ENCODE measurements around the gene CRTAC1.
"Not testable (repeated sequence)": the region's sequence is repeated elsewhere in the genome, so short reads cannot be mapped to it uniquely, and the experiment has no call there.

CRTAC1 gene

DNA sequence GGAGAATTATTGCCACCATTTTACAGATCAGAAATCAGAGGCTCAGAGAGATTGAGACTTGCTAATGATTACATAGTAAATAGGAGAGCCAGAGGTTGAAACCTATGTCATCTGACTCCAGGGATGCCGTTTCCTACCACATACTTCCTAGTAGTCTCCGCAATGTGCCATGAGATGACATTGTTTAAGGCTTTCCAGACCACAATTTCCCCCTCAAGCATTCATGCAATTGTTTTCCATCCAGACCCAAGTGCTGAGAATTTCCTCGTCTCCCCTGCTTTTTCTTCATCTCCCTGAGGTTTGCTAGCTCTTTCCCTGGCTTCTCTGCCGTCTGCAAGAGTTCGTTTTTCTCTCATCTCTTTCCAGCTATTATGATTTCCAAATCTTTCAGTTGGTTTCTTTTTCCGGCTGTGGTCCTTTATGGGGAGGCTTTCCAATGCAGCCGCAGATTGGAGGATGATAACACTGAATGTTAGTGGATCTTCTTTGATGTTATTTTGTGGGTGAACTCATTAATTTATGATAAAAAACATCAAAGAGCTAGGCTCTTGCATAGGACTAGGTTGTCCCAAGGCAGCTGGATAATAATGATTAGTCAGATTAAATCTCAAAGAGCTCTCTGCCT lies 187.7 kb downstream of the CRTAC1 start:
- no peak for DNase-seq (ENCODE audit: low spot score)

- DNase-seq (ENCODE audit: low spot score) = not testable (repeated sequence)
Observed at GRCh38 chr10:97842114-97842513, 188.3 kb downstream of the CRTAC1 start.

- not testable (repeated sequence) for DNase-seq (ENCODE audit: low spot score)
Observed at GRCh38 chr10:97841166-97841565, 189.3 kb downstream of the CRTAC1 start.

DNA sequence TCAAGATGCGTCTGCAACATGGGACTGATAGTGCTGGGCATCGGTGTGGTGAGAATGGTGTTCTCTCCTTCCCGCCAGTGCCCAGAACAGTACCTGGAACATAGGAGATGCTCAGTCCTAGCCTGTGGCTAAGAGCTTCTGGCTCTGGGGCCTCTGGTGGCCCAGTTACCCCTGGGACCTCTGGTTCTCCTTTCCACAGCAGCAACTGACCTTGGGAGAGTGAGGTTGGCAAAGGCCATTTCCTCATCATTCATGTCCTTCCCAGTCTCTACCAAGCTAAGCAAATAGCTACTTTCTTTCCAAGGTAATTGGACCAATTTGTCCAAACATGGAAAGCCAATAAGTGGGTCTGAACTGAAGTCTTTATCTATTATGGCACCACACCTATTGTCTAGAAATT lies 192.3 kb downstream of the CRTAC1 start:
- no peak for DNase-seq (ENCODE audit: low spot score)

DNA sequence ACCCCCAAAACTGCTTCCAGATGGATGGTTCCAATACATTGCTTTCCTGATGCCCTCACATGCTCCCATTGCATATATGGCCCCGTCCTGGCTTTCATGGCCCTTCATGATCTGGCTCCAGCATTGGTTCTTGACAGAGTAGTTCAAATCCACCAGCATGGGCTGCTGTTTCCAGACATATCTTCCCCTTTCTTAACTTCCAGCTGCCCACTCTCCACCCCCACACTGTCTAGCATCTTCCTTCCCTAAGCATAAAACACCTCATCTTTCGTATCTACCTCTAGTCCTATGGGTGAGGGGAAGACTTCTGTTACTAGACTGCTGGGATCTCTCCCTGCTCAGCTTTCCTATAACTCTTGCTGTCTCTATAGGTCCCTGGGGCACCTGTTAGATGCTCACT lies 194.0 kb downstream of the CRTAC1 start:
- DNase-seq (ENCODE audit: low spot score) = no peak

GRCh38 chr10:97831259-97831658 lies 199.2 kb downstream of the CRTAC1 start:
- DNase-seq (ENCODE audit: low spot score) = no peak

DNA sequence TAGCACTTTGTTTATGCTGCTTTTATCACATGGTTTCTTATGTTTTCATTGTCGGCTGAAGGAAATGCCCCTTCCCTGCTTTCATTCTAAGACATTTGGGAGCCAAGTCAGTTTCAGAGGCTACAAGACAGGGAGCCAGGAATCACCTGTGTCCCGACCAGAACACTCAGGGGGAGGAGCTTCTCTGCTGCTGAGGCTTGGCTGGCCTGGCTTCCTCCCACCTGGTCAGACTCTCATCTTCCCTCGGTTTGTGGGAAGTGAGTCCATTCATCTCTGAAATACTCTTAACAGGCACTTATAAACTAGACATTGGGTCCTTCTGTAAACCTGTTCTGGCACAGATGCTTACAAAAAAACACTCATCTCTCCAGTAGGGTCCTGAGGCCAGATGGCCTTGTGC lies 200.4 kb downstream of the CRTAC1 start:
- no peak for DNase-seq (ENCODE audit: low spot score)

DNA sequence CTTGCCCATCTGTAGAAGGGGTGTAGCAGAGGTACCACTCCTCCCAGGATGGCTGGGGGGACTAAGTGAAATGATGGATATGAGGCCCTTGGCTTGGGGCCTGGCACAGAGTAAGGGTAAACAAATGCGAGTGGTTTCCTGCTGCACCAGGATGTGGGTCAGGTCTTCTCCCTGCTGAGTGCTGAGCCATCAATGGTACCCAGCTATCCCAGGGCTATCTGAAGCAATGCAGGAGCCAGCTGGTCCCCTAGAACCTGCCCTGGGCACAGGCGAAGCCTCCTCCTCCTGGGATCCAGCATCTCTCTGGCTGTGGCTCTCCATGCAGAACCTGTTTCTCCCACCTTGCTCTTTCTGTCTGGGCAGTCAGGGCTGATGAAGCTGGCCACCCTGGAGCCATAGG lies 201.7 kb downstream of the CRTAC1 start:
- no peak for DNase-seq (ENCODE audit: low spot score)

DNA sequence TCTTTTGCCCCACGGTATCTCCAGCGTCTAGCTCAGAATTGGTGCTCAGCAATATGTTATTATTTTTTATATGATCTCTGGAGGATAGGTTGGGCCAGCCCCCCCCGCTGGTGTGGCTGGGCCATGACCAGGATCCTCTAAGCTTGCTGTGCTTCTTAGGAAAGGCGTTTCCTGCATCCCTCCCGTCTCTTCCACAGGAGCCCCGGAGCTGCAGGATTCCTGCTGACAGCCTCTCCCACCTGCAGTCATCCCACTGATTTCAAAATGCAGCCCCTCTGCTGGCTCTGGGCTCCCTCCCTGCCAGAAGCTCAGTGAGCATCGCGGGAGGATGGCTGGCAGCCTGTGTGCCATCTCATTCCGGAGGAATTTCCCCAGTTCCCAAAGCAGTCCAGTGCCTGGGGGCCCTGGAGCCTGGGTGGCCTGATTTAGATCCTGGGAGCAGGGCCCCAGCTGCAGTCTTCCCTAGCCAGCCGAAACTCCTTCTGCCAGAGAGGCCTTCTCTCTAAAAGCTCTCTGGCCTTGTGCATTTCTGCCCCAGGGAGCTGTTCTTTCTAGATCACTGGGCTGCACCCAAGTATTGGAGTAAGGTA lies 202.6 kb downstream of the CRTAC1 start:
- no peak for DNase-seq (ENCODE audit: low spot score)

- DNase-seq (ENCODE audit: low spot score) = no peak
Observed at GRCh38 chr10:97826892-97827291, 203.5 kb downstream of the CRTAC1 start.

DNA sequence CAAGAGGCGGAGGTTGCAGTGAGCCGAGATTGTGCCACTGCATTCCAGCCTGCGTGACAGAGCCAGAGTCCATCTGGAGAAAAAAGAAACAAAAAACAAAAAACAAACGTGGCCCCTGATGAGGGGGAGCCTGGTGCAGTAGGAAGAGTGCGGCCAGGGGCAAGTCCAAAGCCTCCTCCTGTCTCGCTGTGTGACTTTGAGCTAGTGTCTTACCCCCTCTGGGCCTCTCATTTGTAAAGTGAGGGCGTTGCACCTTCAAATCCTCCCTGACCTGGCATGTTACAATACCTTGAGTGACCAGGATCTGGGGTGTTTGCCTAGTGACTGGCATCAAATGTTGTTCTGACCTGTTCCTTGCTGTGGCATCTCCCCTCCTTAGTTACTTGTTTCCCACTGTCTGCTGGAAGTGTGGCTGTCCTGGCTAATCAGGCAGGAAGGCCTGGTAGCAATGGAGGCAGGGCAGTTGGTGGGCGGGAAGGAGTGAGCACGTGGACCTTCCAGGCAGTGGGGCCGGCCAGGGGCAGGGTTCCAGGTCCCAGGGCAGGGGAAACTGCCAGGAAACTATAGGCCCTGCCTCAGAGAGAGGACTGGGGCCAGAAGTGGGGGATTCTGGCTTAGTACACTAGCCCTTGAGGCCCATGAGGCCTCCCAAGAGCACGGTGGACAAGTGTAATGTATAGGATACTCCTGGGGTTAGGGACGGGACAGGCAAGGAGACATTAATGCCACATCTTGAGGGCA lies 205.2 kb downstream of the CRTAC1 start:
- no peak for DNase-seq (ENCODE audit: low spot score)

DNA sequence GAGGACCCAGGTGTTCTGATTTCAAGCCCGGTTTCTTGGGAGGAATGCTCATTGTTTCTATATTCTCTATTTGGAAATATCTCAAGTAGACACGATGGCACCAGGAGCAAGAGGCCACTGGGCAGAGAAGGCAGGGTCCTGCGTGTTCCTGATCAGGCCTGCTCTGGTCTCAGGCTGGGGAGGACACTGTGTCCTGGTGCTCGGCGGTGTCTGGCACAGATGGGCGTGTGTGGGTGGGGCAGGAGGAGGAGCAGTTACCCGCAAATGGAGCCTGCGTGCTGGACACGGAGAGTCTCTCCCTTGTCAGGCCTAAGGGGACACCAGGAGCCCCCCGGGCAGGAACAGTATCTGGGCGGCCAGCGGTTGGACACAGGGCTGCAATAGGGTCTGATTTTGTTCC lies 206.7 kb downstream of the CRTAC1 start:
- no peak for DNase-seq (ENCODE audit: low spot score)

- DNase-seq (ENCODE audit: low spot score) = no peak
Observed at GRCh38 chr10:97822261-97822687, 208.1 kb downstream of the CRTAC1 start.

DNA sequence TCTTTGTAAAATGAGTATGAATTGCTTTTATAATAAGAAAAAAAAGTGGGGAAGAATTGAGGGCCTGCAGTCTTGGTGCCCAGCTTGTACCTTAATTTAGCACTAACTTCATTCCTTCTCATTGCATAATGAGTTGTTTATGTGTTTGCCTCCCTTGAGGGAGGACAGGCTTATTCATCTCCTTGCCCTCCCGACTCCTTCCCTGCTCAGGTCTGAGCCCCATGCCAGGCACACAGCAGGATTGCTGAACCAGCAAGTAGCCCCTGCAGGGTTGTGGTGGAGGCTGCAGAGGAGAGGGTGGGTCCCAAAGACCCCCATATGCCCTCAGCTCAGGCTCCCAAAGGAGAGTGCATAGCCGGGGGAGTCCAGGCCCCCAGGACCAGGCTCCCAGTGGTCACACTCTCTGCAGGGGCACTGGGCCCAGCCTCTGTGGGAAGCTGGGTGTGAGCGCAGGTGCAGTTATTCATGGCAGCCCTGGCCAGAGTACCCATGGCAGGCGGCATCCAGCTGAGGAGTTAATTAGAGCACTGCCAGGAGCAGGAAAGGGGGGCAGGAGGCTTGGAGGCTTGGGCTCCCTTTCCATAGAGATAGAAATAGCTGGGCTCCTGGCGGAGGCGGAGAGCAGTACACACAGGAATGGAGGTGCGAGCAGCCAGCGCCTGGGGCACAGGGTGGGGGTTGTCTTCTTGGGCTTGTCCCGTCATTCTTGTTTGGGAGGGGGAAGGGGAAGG lies 208.9 kb downstream of the CRTAC1 start:
- DNase-seq (ENCODE audit: low spot score) = no peak

GRCh38 chr10:97820096-97820704 lies 210.2 kb downstream of the CRTAC1 start:
- no peak for DNase-seq (ENCODE audit: low spot score)

DNA sequence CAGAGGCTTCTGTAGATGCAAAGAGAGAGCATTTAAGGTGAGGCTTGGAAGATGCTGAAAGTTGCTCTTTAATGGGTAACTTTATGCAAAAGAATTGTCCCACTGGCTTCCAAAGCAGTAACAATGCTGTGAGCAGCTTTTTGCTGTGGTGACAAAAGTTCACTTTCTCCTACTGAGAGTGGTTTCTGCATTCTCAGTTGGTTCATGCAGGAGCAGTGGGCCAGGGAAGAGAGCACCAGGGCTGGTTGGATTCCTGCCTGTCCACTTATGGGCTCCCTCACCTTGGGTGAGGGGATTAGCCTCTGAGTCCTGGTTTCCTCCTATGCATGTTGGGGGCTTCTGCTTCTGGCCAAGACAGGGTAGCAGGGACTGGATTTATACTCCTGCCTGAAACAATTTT lies 211.8 kb downstream of the CRTAC1 start:
- no peak for DNase-seq (ENCODE audit: low spot score)

- DNase-seq (ENCODE audit: low spot score) = no peak
Observed at GRCh38 chr10:97816609-97817008, 213.8 kb downstream of the CRTAC1 start.
